ENCODE results near the gene UNC13B. TPM values are rescaled to one million over a fixed set of nuclear protein-coding genes. Genes with fewer than 3 reads are reported as not detected.

Gene UNC13B
- total and polyA plus RNA-seq, 2 of the 13 experiments (the other 11 are each of a cell fraction or from before 2014, with no cell fraction given) = 14.0 to 18.3 TPM

DNA sequence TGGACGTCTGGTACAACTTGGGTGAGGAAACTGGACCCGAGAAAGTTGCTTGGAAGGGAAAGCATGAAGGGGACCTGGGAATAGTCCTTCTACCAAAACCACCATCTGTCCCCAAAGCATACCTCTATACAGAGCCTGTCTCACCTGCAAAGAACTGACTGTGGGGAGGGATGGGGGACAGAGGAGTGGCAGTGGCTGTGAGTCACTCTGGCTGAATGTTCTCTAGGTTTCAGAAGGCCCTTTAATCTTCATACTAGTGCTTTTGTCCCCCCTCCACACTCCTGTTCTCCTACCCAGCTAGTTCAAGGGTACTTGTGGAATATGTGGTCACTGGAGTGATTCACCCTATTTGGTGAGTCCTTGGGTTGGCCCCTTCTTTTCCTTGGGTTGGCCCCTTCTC, 218.8 kb downstream of the UNC13B start:
- Histone ChIP-seq H3K27ac (ENCODE audit: extremely low read length, insufficient read depth, low read length) (no peak overlapping the region), H3K27me3 (ENCODE audit: control insufficient read depth in 1 of 2, insufficient read depth in 2 of 2, low read length in 2 of 2) (no peaks in the 10 kb centered on the region), H3K36me3 (replicated peaks in 1 of 2; ENCODE audit: control insufficient read depth in 1 of 2, insufficient read depth in 2 of 2, low read length in 2 of 2) (peaks cover 6 to 20% of the 10 kb centered on the region in 2 experiments; a peak in 4 of 5 replicates), H2AFZ (ENCODE audit: low read length) (no peak overlapping the region), H3K4me3 (replicated peaks in 1 of 3; ENCODE audit: insufficient read depth in 1 of 3, low read depth in 2 of 3, low read length in 3 of 3) (no peak overlapping the region), H3K79me2 (ENCODE audit: insufficient read depth, low read length) (no peaks in the 10 kb centered on the region), H3K9me3 (ENCODE audit: low read length) (no peaks in the 10 kb centered on the region), H3K4me2 (ENCODE audit: low read depth, low read length) (no peak overlapping the region), H3K4me1 (ENCODE audit: insufficient read depth, low read length) (no peaks in the 10 kb centered on the region), H3K9ac (ENCODE audit: insufficient read depth, low read depth, low read length) (no peak overlapping the region), H4K20me1 (ENCODE audit: insufficient read depth, low read length) (no peaks in the 10 kb centered on the region)
- no TSS peak for BruUV-seq (replicated peaks)
- in situ Hi-C loops (cut with HindIII; ENCODE audit: extremely low pct_ligation_motif_present, low pct_unique_long_range_greater_than_20kb) = no loop called here
- ChIA-PET POLR2A (no interaction called here), CTCF (ENCODE audit: low intra/inter-chr PET ratio, low total read pairs) (no interaction called here)
- ATAC-seq (no peak), DNase-seq (ENCODE audit: low spot score) (no peak), FAIRE-seq (no peak)
- intact Hi-C loops (cut with micrococcal nuclease; ENCODE audit: unreplicated experiment) = no loop called here
- 88% methylated on average over 2 of the region's 2 CpGs for WGBS (ENCODE audit: low lambda C conversion rate)
- TF ChIP-seq RARA (CRISPR knock-in tag; IDR thresholded peaks at IDR 0.05) = no peak
- no peak for TF ChIP-seq AGO1 (IDR thresholded peaks at IDR 0.05; ENCODE audit: low read depth, low read length, poor library complexity, severe bottlenecking)
- TF ChIP-seq ZNF781 (CRISPR knock-in tag; IDR thresholded peaks at IDR 0.05; ENCODE audit: borderline replicate concordance, not compliant biosample characterization) = no peak
- TF ChIP-seq RBFOX2 (IDR thresholded peaks at IDR 0.05; ENCODE audit: low read depth, low read length) = no peak
- no peak for TF ChIP-seq BATF2 (CRISPR knock-in tag; IDR thresholded peaks at IDR 0.05)
- no peak for TF ChIP-seq GPBP1L1 (CRISPR knock-in tag; IDR thresholded peaks at IDR 0.05)
- no peak for TF ChIP-seq HNRNPL (IDR thresholded peaks at IDR 0.05; ENCODE audit: low read depth, low read length)
- TF ChIP-seq, protein P1, sequence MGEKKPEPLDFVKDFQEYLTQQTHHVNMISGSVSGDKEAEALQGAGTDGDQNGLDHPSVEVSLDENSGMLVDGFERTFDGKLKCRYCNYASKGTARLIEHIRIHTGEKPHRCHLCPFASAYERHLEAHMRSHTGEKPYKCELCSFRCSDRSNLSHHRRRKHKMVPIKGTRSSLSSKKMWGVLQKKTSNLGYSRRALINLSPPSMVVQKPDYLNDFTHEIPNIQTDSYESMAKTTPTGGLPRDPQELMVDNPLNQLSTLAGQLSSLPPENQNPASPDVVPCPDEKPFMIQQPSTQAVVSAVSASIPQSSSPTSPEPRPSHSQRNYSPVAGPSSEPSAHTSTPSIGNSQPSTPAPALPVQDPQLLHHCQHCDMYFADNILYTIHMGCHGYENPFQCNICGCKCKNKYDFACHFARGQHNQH (CRISPR knock-in tag; IDR thresholded peaks at IDR 0.05) = no peak
- no peak for TF ChIP-seq ZFP91 (CRISPR knock-in tag; IDR thresholded peaks at IDR 0.05; ENCODE audit: borderline replicate concordance)
- TF ChIP-seq, protein P2, sequence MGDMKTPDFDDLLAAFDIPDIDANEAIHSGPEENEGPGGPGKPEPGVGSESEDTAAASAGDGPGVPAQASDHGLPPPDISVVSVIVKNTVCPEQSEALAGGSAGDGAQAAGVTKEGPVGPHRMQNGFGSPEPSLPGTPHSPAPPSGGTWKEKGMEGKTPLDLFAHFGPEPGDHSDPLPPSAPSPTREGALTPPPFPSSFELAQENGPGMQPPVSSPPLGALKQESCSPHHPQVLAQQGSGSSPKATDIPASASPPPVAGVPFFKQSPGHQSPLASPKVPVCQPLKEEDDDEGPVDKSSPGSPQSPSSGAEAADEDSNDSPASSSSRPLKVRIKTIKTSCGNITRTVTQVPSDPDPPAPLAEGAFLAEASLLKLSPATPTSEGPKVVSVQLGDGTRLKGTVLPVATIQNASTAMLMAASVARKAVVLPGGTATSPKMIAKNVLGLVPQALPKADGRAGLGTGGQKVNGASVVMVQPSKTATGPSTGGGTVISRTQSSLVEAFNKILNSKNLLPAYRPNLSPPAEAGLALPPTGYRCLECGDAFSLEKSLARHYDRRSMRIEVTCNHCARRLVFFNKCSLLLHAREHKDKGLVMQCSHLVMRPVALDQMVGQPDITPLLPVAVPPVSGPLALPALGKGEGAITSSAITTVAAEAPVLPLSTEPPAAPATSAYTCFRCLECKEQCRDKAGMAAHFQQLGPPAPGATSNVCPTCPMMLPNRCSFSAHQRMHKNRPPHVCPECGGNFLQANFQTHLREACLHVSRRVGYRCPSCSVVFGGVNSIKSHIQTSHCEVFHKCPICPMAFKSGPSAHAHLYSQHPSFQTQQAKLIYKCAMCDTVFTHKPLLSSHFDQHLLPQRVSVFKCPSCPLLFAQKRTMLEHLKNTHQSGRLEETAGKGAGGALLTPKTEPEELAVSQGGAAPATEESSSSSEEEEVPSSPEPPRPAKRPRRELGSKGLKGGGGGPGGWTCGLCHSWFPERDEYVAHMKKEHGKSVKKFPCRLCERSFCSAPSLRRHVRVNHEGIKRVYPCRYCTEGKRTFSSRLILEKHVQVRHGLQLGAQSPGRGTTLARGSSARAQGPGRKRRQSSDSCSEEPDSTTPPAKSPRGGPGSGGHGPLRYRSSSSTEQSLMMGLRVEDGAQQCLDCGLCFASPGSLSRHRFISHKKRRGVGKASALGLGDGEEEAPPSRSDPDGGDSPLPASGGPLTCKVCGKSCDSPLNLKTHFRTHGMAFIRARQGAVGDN (CRISPR knock-in tag; IDR thresholded peaks at IDR 0.05) = no peak
- TF ChIP-seq ARNTL (CRISPR knock-in tag; IDR thresholded peaks at IDR 0.05) = no peak
- no peak for TF ChIP-seq ZNF205 (CRISPR knock-in tag; IDR thresholded peaks at IDR 0.05)
- no peak for TF ChIP-seq ZNF672 (CRISPR knock-in tag; IDR thresholded peaks at IDR 0.05)
- no peak for TF ChIP-seq ZBTB7A (CRISPR knock-in tag; IDR thresholded peaks at IDR 0.05)
- no peak for TF ChIP-seq ZNF282 (IDR thresholded peaks at IDR 0.05; ENCODE audit: partially characterized antibody)
- TF ChIP-seq ZNF468 (CRISPR knock-in tag; IDR thresholded peaks at IDR 0.05) = no peak
- no peak for TF ChIP-seq ZSCAN31 (CRISPR knock-in tag; IDR thresholded peaks at IDR 0.05; ENCODE audit: low read depth)
